NCI-H2081 (cell line): ENCODE measurements around the gene SLC27A5.
"Not testable (repeated sequence)": the region's sequence is repeated elsewhere in the genome, so short reads cannot be mapped to it uniquely, and the experiment has no call there.

Source experiments
- DNase-seq, 2 experiments: peaks; one replicate each; lab custom pipeline; 2025; lab: John Stamatoyannopoulos, UW

The SLC27A5 gene

DNA sequence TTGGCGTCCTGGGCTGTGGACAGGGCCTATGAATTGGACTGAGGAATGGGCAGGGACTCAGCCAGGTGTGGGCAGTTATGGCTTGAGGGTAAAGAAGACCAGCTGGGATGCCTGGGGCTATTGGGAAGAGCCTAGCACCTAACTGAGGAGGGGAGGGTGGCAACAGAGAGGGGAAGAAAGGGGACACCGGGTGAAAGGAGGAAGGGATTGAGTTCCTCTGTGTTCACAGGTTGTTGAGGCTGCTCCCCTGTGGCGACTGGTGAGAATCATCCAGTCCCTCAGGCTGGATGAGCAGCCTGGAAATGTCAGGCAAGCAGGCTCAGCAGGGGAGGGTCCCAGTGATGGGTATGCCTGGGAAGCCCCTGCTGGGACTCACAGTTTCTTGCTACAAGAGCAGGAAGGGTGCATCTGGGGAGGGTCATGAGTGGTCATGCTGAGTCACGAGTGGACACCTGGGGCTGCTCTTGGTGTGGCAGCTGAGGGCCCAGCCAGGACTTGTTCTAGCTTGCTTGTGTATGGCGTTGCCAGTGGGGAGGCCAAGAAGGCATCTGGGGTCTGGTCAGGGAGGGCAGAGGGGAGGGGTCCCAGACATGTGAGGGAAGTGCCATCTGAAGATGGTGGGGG, 43.5 kb downstream of the SLC27A5 start:
- peak in 1 of 2 experiments; percentile 2 for DNase-seq

DNA sequence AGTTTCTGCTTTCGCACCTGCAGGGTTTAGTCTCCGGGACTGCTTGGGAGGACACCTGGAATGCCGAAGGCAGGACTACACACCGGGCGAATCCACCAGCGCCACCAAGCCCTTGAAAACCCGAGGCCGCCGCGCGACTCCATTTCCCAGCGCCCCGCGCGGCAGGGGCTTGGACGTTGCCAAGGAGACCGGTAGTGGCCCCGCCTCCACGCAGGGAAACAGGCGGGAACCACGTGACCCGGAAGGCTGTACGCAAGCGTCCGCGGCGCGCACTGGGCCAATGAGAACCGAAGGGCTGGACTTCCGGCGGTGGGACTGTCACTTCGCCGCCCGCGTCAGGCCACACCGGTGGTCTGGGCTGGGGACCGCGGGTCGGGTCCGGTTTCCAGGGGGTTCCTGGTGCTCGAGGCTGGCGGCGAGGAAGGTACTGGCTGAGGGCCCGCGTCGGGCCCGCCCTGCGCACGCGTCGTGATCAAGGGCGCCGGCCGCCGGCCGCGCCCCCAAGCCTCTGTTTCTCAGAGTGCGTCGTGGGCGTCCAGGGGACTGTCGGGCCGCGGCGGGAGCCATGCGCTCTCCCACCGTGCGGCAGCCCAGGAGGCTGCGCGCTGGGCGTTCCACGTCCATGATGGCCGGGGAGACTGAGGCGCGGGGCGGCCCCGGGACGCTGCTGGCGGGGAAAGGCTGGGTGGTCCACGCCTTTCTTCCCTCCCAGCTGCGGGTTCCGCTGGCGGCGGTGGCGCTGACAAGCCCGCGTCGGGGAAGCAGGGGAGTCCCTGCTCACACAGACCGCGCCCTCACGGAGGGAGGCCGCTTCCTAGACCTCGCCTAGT, 44.8 kb downstream of the SLC27A5 start, which contains the start of gene ZNF324:
Gene ZNF324 (plus strand): TSS at position 321 of the 830 bp plus-strand sequence. CDS start 2,106 bp downstream, outside the sequence.
- peak; percentile 96 to 97 for DNase-seq

DNA sequence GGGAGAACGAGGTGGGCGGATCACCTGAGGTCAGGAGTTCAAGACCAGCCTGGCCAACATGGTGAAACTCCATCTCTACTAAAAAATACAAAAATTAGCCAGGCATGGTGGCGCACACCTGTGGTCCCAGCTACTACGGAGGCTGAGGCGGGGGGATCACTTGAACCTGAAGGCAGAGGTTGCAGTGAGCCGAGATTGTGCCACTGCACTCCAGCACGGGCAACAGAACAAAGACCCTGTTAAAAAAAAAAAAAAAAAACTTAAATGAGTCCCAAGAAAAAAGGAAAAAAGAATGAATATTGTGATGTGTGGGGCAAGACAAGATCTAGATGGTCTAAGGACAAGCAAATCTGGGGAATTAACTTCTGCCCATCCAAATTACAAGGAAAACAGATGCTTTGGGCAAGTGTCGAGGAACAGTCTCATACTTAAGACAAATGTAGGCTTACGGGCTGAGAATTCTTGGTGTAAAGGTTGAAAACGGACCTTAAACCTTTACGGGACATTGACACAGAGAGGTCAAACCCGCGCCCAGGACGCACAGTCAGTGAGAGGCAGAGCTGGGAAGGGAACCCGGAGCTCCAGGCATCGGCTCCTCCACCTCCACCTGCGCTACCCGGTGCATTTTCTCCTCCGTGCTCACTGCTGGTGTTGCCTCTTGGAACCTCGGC, 45.6 kb downstream of the SLC27A5 start:
- no peak for DNase-seq

DNA sequence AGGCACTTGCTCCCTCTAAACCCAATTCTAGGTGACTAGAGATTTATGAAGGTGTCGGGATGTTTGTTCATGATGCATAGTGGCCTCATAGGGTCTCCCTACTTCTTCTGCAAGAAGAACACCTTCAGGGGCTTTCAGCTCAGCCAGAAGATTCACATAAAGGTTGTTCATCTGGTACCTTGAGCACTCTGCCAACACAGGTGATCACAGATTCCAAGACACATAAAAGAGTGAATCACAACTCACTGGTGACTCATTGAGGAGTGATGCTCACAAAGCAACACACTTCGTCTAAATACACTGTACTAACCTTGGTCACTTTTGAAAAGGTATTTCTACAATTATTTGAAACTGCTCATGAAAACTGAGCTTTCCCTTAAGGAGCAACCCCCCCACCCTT, 51.8 kb downstream of the SLC27A5 start:
- no peak for DNase-seq

DNA sequence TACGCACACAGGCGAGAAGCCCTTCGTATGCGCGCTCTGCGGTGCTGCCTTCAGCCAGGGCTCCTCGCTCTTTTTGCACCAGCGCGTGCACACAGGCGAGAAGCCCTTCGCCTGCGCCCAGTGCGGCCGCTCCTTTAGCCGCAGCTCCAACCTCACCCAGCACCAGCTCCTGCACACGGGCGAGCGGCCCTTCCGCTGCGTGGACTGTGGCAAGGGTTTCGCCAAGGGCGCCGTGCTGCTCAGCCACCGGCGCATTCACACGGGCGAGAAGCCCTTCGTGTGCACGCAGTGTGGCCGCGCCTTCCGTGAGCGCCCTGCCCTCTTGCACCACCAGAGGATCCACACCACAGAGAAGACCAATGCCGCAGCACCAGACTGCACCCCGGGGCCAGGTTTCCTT, 55.7 kb downstream of the SLC27A5 start:
- DNase-seq, result no peak

DNA sequence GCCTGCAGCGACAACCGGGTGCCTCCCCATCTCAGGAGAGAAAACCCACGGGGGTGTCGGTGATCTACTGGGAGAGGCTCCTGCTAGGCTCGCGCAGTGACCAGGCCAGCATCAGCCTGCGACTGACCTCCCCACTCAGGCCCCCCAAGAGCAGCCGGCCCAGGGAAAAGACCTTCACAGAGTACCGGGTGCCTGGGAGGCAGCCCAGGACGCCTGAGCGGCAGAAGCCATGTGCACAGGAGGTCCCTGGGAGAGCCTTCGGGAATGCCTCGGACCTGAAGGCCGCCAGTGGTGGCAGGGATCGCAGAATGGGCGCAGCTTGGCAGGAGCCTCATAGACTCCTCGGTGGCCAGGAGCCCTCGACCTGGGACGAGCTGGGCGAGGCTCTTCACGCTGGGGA, 56.5 kb downstream of the SLC27A5 start:
- no peak for DNase-seq

DNA sequence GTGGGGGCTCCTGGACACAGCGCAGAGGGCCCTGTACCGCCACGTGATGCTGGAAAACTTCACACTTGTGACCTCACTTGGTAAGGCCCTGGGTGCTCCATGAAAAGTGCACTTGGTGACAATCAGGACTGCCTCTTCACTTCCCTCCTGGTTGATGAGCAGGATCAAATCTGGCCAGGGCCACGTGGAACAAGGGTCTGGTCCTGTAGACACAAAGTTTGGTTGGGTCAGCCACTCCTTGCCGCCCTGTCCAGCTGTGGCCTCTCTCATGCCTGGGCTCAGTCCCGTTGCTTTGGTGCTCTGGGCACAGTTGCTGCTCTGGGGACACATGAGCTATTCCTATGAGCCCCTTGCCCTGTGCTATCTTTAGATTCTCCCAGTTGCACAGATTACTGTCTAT, 58.0 kb downstream of the SLC27A5 start:
- no peak for DNase-seq

DNA sequence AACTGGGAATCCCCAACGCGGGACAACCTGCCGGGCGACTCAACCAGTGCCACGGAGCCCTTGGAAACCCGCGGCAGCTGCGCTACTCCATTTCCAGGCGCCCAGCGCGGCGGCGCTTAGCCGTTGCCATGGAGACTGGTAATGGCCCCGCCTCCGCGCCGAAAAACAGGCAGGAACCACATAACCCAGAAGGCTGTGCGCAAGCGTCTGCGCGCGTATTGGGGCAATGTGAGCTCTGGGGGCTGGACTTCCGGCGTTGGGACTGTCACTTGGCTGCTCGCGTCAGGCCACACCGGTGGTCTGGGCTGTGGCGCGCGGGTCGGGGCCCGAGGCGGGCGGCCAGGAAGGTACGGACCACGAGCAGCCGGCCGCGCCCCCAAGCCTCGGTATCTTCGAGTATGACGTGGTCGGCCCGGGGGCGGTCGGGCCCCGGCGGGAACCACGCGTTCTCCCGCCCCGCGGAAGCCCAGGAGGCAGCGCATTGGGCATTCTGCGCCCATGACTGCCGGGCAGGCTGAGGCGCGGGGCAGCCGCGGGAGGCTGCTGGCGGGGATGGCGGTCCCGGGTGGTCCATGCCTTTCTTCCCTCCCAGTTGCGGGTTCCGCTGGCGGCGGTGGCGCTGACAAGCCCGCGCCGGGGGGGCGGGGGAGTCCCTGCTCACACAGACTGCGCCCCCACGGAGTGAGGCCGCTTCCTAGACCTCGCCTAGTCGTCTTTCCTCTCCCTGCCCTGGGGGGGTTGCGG, 60.3 kb downstream of the SLC27A5 start, which contains the start of gene ZNF324B:
Gene ZNF324B (plus strand): TSS at position 265 of the 744 bp plus-strand sequence. CDS start 2,080 bp downstream, outside the sequence.
- DNase-seq, result peak; percentile 98

DNA sequence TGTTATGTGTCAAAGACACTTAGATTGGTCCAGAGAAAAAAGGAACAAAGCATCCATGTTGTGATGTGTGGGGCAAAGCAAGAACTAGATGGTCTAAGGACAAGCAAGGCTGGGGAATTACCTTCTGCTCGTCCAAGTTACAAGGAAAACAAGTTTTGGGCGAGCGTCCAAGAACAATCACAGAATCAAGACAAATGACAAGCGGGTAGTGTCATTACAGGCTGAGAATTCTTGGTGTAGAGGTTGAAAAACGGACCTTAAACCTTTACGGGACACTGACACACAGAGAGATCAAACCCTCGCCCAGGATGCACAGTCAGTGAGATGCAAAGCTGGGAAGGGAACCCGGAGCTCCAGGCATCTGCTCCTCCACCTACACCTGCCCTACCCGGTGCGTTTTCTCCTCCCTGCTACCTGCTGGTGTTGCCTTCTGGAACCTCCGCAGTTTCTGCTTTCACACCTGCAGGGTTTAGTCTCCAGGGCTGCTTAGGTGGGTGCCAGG, 60.9 kb downstream of the SLC27A5 start:
- peak; percentile 52 to 72 for DNase-seq

DNA sequence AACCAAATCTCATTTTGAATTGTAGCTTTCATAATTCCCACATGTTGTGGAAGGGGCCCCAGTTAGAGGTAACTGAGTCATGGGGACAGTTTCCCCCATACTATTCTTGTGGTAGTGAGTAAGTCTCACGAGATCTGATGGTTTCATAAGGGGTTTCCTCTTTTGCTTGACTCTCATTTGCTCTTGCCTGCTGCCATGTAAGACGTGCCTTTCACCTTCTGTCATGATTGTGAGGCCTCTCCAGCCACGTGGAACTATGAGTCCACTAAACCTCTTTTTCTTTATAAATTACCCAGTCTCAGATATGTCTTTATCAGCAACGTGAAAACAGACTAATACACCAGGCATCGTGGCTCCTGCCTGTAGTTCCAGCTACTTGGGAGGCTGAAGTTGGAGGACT, 61.8 kb downstream of the SLC27A5 start:
- DNase-seq, result not testable (repeated sequence)

DNA sequence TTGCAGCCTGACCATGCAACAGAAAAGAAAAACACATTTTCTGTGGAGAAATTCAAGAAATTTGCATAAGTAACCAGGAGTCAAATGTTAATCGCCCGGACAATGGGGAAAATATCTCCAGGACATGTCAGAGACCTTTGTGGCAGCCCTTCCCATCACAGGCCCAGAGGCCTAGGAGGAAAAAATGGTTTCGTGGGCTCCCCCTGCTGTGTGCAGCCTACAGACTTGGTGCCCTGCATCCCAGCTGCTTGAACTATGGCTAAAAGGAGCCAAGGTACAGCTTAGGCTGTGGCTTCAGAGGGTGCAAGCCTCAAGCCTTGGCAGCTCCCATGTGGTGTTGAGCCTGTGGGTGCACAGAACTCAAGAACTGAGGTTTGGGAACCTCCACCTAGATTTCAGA, 62.9 kb downstream of the SLC27A5 start:
- DNase-seq, result not testable (repeated sequence)
